GM12801 (cell line): Measurements from ENCODE around the gene UBE2G2.

Experiments used
- TF ChIP-seq, protein P1 (sequence below): IDR thresholded peaks from one replicate; pipeline ENCODE4 v1.5.1; 2011; ENCODE audit warnings: control low read depth; ENCODE audit not compliant: insufficient read length; ENCODE audit errors: extremely low read depth

The UBE2G2 gene

DNA sequence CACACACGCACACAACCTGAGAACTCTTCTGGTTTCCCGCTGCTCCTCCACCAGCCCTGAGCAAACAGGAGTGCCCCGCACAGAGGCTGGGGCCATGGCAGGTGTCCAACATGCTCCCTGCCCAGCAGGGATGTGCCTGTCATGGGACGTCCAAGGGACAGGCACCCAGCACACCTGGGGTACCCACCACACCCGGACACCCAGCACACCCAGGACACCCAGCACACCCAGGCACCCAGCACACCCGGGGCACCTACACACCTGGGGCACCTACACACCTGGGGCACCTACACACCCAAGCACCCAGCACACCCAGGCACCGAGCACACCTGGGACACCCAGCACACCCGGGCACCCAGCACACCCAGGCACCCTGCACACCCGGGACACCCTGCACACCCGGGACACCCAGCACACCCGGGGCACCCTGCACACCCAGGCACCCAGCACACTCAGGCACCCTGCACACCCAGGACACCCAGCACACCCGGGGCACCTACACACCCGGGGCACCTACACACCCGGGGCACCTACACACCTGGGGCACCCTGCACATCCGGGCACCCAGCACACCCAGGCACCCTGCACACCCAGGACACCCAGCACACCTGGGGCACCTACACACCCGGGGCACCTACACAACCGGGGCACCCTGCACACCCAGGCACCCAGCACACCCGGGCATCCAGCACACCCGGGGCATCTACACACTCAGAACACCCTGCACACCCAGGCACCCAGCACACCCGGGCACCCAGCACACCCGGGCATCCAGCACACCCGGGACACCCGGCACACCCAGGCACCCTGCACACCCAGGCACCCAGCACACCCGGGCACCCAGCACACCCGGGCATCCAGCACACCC, 37.9 kb downstream of the UBE2G2 start:
- TF ChIP-seq, protein P1, sequence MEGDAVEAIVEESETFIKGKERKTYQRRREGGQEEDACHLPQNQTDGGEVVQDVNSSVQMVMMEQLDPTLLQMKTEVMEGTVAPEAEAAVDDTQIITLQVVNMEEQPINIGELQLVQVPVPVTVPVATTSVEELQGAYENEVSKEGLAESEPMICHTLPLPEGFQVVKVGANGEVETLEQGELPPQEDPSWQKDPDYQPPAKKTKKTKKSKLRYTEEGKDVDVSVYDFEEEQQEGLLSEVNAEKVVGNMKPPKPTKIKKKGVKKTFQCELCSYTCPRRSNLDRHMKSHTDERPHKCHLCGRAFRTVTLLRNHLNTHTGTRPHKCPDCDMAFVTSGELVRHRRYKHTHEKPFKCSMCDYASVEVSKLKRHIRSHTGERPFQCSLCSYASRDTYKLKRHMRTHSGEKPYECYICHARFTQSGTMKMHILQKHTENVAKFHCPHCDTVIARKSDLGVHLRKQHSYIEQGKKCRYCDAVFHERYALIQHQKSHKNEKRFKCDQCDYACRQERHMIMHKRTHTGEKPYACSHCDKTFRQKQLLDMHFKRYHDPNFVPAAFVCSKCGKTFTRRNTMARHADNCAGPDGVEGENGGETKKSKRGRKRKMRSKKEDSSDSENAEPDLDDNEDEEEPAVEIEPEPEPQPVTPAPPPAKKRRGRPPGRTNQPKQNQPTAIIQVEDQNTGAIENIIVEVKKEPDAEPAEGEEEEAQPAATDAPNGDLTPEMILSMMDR = no peak

DNA sequence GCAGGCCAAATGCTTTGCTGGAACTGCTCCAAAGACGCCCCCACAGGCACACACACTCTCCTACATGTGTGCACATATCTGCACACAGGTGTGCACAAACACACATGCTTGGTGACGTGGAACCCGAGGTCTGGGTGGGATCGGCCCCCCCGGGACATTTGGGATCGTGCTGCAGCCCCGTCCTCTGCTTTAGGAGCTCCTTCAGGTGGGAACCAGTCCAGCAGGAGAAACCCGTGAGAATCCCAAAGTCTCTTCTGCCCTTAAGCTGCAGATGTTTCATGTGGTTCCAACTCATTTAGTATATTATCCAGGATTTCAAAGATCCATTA, 38.6 kb downstream of the UBE2G2 start:
- TF ChIP-seq, protein P1 = no peak

DNA sequence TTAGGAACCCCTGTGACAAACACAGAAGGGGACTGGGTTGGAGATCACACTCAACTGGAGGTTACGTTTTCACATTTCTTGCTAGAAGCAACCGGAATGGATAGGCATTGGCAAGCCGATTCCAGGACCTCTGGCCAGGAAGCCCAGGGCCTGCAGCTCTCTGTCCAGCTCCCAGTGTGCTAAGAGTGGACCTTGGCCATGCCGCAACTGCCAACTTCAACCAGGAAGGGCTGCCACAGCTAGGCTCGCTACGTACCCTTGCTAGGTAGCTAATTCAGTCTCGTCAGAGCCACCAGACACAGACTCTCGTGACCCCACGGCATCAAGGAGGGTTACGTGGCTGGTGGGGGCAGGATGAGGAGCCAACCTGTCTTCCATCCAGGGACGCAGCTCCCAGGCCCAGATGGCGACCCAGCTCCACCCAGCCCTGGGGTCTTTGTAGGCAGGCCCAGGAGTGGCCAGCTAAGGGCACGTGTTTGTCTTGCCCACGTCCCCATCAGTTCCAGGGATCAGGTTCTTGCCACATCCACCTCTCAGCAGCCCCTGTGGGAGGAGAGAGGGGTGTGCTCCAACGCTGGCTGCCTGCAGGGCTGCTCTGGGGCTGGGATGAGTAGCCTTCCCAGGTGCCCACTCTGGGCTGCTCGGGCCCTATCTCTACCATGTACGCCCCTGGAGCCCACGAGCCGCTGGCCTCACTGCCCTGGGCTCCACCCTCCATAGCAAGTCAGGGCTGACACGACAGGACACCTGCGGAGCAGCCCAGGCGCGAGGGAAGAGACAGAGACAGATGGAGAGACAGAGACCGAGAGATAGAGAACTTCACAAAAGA, 39.2 kb downstream of the UBE2G2 start:
- TF ChIP-seq, protein P1 = no peak

DNA sequence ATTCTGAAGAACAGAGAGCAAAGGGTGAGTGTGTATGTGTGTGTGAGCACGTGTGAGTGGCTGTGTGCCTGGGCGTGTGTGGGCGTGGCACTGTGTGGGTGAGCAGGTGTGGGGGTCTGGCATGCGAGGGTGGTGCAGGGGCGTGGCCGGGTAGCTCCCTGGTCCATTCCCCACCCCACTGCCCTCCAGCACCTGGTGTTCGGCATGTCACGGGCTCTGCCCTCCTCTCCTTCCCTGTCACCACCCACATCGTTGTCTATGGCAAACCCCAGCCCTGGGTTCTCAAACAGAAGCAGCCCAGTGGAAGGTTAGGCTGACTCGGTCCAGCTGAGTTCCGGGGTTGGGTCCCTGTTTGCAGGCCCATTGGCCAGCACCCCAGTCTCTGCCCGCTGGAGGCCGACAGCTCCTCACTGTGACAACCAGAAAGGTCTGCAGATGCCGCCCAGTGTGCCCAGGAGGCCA, 39.8 kb downstream of the UBE2G2 start:
- TF ChIP-seq, protein P1 = no peak

DNA sequence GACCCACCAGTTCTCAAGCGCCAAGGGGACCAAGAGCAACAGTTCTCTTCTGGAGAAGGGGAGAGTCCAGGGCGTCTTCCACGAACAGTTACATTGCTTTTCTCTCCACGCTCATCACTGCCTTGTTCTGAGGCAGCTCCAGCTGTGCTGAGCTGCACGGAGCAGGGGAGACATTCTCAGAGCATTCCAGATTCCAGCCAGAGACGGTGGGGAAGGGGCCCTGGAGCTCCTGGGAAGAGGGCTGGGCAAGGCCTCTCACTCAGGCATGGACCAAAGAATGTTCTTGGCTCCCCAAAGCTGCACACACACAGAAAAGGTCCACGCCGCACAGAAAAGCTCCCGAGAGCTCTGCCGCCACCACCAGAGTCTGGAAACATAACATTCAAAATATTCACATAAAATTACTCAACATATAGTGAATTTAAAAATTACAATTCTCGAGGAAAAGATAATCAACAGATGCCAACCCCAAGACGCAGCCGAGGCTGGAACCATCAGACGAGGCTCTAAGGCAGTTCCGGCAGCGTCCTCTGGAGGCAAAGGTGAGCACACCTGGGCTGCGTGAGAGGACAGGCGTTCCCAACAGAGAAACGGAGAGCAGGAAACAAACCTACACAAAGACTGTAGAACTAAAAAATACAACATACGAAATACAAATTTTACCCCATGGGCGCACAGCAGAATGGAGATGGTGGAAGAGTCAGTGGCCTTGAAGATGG, 40.5 kb downstream of the UBE2G2 start:
- TF ChIP-seq, protein P1 = no peak

DNA sequence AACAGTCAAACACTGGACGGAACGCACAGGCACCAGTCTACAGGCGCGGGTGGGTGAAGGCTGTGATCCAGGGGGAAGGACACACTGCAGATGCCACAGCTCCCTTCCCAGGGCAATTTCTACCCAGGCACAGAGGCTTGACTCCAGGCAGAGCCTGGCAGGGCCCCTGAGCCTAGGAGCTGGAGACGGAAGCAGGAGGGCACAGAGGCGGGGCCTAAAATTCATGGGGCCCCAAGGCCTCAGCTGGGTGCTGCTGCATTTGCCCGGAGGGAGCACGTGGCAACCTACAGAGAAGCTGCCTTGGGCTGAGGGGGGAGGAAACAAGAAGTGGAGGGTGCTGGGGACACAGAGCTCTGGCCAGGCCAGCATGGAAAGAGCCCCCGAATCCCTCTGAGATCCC, 41.2 kb downstream of the UBE2G2 start:
- TF ChIP-seq, protein P1 = no peak
